Measurements from ENCODE around the gene TGFB1. TPM values are rescaled to one million over a fixed set of nuclear protein-coding genes. Genes with fewer than 3 reads are reported as not detected.

The TGFB1 gene
- total and polyA plus RNA-seq, 9 of the 15 experiments (the other 6 are each of a cell fraction or from before 2014, with no cell fraction given), result 0.24 to 159 (median 17.2) TPM

- TF ChIP-seq ZNF407 (IDR thresholded peaks at IDR 0.05; ENCODE audit: low read depth), result no peak
- TF ChIP-seq KLF10 (CRISPR knock-in tag; IDR thresholded peaks at IDR 0.05), result no peak
- no peak for TF ChIP-seq ZZZ3 (IDR thresholded peaks at IDR 0.05)
- TF ChIP-seq DMBX1 (CRISPR knock-in tag; IDR thresholded peaks at IDR 0.05; ENCODE audit: borderline replicate concordance), result no peak
- no peak for TF ChIP-seq ZBED1 (IDR thresholded peaks at IDR 0.05)
- TF ChIP-seq SREBF1 (IDR thresholded peaks at IDR 0.05; ENCODE audit: borderline replicate concordance, low read depth, low read length), result no peak
- TF ChIP-seq CREB3L1 (IDR thresholded peaks at IDR 0.05; ENCODE audit: borderline replicate concordance, low read depth), result peak; percentile 61; the same call in 1 of the 2 replicates
- no peak for TF ChIP-seq POLR2AphosphoS2 (IDR thresholded peaks at IDR 0.05; ENCODE audit: low read length)
- TF ChIP-seq ZNF766 (CRISPR knock-in tag; conservative IDR thresholded peaks at IDR 0.05), result peak; percentile 71
- TF ChIP-seq HINFP (tag; conservative IDR thresholded peaks at IDR 0.05; ENCODE audit: low read depth), result no peak
- peak; percentile 87 for TF ChIP-seq JUND (IDR thresholded peaks at IDR 0.05; ENCODE audit: borderline replicate concordance, low read depth, low read length)
- peak; percentile 83; the same call in 1 of the 3 replicates for TF ChIP-seq JUND (tag; IDR thresholded peaks at IDR 0.05; ENCODE audit: borderline replicate concordance, low read depth, low read length)
- no peak for TF ChIP-seq CC2D1A (IDR thresholded peaks at IDR 0.05)
- peak; percentile 59 for TF ChIP-seq MEIS2 (IDR thresholded peaks at IDR 0.05; ENCODE audit: partially characterized antibody)
- TF ChIP-seq HES1 (IDR thresholded peaks at IDR 0.05; ENCODE audit: low read depth), result peak; percentile 35; the same call in 1 of the 2 replicates
- TF ChIP-seq TAF15 (IDR thresholded peaks at IDR 0.05; ENCODE audit: low read depth, low read length), result no peak
- no peak for TF ChIP-seq NEUROD1 (IDR thresholded peaks at IDR 0.05; ENCODE audit: borderline replicate concordance, low read depth, low read length, partially characterized antibody)
- TF ChIP-seq ZNF274 (IDR thresholded peaks at IDR 0.05; ENCODE audit: borderline replicate concordance, low read depth, low read length), result no peak
These were observed 14.2 kb upstream of the TGFB1 start (continued) for GRCh38 chr19:41367848-41368301.
